Muscle layer of duodenum (tissue), 2 donors: Measurements from ENCODE around the gene WNT11.

Experiments
- H3K27ac ChIP-seq: one replicate; pipeline ENCODE4 v1.7.0; 2013; ENCODE audit warnings: mild to moderate bottlenecking, low read length
- H3K27me3 ChIP-seq: one replicate; pipeline ENCODE4 v1.7.0; 2013; ENCODE audit warnings: low read depth, mild to moderate bottlenecking, control low read depth, low read length
- H3K36me3 ChIP-seq, 2 donors: one replicate each; pipeline ENCODE4 v1.7.0; 2013; ENCODE audit warnings: low read length in 2 of 2, control low read depth in 1 of 2, mild to moderate bottlenecking in 1 of 2; ENCODE audit not compliant: insufficient read depth in 2 of 2, control insufficient read depth in 1 of 2
- H3K4me1 ChIP-seq, 2 donors: one replicate each; pipeline ENCODE4 v1.7.0; 2013; ENCODE audit warnings: low read length in 2 of 2, mild to moderate bottlenecking in 2 of 2, control low read depth in 1 of 2, moderate library complexity in 1 of 2; ENCODE audit not compliant: insufficient read depth in 2 of 2, control insufficient read depth in 1 of 2
- H3K4me3 ChIP-seq, 2 donors: one replicate each; pipeline ENCODE4 v1.7.0; 2013; ENCODE audit warnings: low read length in 2 of 2, low read depth in 1 of 2, mild to moderate bottlenecking in 1 of 2
- H3K9me3 ChIP-seq, 2 donors: one replicate each; pipeline ENCODE4 v1.7.0; 2013; ENCODE audit warnings: low read length in 2 of 2, control low read depth in 1 of 2, mild to moderate bottlenecking in 1 of 2; ENCODE audit not compliant: control insufficient read depth in 1 of 2
- donor health status: healthy.

WNT11 gene

DNA sequence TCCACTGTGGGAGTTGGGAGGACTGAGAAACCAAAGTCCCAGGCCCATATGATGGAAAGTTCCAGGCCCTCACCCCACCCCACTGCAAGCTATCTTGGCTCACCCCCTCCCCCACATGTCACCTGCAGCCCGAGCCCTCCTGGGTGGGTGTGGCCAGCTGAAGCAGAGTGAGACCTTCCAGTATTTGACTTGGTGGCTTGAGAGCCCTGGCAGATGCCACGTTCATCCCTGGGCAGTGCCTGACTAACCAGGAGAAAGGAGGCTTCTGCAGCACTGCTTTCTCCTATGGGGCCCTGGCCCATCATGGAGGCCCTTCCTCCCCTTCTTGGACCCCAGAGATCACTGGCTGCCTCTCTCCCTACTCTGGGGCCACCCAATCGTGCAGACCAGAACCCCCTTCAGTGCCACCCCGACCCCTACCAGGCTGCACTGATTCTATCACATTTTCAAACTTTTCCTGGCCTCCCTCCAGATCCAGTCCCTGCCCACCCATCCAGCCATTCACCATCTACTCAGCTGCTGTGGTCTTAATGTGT is 38.1 kb upstream of the WNT11 start:
- H3K4me1 ChIP-seq: no peaks in the 10 kb centered on the region
- no peaks in the 10 kb centered on the region for H3K36me3 ChIP-seq
- H3K27ac ChIP-seq: no peak overlapping the region
- H3K4me3 ChIP-seq: no peak overlapping the region
- no peaks in the 10 kb centered on the region for H3K9me3 ChIP-seq
- no peaks in the 10 kb centered on the region for H3K27me3 ChIP-seq

DNA sequence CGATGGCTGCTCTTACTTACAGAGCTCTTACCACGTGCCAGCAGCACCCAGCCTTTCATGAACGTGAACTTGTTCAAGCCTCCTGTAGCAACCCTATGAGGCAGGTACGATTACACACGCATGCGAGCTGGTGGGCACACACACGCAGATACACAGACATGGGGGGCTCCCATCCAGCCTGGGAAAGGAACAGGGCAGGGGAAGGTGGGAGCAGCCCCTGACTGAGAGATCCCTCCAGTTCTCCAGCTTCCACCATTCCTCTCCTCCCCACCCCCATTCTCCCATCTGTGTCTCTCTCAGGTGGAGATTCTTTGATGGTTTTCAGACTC is 37.6 kb upstream of the WNT11 start:
- no peaks in the 10 kb centered on the region for H3K4me1 ChIP-seq

DNA sequence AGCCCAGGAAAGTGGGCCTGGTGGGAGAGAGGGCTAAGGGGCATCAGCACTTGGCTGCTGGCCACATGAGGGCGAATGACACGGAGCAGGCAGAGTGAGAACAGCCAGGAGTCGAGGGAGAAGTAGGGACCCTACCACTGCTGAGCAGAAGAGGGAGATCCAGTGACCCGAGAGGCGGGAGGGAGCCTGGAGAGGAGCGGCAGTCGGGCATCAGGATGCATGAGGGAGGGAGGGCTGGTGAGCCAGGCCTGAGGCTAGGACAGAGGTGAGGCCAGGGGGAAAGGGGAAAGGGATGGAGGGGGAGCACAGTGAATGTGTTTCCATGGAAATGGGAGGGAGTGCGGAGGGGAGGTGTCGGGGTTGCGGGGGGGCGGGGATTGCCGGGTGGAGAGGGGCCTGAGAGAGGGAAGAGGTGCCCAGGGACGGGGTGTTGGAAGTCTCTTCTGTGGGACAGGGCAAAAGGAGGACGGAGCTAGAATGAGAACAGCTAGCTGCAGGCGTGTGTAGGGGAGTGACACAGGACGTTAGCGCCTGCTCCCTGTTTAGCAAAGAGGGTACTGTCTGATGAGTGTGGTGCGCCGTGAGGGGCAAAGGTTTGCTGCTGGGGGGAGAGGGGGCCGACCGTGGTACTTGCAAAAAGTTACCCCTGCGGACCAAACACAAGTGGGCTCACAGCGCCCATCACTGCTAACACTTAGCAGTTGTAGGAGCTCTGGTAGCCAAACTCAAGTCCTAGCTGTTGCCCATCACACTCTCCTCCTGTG is 37.1 kb upstream of the WNT11 start:
- no peaks in the 10 kb centered on the region for H3K27me3 ChIP-seq
- no peaks in the 10 kb centered on the region for H3K36me3 ChIP-seq

More for the DNA sequence above, 37.6 kb upstream of the WNT11 start:
- Histone ChIP-seq H3K27me3 (no peaks in the 10 kb centered on the region), H3K36me3 (no peaks in the 10 kb centered on the region), H3K27ac (no peak overlapping the region), H3K4me3 (no peak overlapping the region), H3K9me3 (no peaks in the 10 kb centered on the region)

DNA sequence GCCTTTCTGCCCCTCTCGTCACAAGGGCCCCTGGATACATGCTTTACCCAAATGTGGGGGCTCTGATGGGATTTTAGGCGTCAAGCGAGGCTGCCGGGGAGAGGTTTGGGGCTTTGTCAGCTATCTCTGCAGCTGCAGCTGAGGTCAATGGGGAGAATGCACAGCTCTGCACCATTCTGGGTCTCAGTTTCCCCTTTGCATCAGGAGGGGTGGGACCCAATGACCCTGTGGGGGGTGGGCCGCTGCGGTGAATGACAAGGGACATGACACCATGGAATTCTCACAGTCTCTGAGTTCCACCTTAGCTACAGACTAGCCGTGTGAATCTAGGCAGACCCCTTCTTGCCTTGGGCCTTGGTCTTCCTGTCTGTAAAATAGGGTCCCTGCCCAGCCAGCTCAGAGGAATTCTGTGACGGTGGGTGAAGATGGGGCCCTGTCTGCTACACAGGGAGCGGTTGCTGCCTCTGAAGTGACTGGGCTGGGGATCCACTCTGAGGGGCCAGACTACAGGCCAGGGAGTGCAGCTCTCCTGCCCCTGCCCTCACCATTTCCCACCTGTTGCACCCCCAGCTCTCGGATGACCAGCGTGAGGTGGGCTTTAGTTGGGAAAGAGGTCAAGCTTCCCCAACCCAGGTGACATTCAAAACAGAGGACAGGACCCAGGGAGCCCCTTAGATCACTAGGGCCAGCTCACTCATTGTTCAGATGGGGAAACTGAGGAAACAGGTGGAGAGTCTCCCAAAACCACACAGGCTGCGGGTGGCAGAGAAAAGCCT is 35.9 kb upstream of the WNT11 start:
- Histone ChIP-seq H3K4me1 (no peaks in the 10 kb centered on the region), H3K27me3 (no peaks in the 10 kb centered on the region), H3K27ac (no peak overlapping the region), H3K9me3 (no peaks in the 10 kb centered on the region), H3K36me3 (no peaks in the 10 kb centered on the region), H3K4me3 (no peak overlapping the region)

More for the DNA sequence above, 37.1 kb upstream of the WNT11 start:
- Histone ChIP-seq H3K9me3 (no peaks in the 10 kb centered on the region), H3K4me3 (no peak overlapping the region), H3K27ac (no peak overlapping the region), H3K4me1 (no peaks in the 10 kb centered on the region)

DNA sequence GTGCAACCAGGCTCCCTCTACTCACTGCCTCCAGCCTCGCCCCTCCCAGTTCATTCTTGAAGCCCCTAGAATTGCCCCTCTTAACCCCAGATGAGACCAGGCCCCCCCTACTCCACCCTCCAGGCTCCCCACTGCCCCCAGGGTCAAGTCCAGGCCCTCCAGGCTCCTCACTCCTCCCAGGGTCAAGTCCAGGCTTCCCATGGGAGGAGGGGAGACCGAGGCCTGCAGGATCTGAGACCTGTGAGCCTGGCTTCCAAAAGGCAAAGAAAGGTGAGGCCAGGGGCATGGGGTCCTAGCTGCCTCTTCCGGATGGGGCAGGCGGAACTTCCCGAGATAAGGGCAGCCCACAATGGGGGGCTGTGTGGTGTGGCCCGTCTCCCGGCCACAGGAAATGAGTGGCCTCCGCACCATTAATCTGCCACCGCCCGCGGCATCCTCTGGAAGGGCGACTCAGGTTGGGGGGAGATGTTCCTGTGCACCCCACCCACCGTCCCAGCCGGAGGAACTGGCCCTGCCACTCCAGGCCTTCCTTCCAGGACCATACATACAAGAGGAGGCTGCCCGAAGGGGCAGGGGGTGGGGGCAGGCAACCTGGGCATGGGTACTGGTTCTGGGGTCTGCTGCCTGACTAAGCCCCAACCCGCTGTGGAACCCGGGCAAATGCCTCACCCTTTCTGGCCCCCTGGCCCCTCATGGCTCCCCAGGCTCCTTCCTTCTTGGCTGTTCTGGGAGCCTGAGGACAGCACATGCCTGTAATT is 35.1 kb upstream of the WNT11 start:
- H3K27me3 ChIP-seq: no peaks in the 10 kb centered on the region
- H3K36me3 ChIP-seq: no peaks in the 10 kb centered on the region
- H3K9me3 ChIP-seq: no peaks in the 10 kb centered on the region
- H3K27ac ChIP-seq: no peak overlapping the region
- H3K4me1 ChIP-seq: no peaks in the 10 kb centered on the region
- no peak overlapping the region for H3K4me3 ChIP-seq

DNA sequence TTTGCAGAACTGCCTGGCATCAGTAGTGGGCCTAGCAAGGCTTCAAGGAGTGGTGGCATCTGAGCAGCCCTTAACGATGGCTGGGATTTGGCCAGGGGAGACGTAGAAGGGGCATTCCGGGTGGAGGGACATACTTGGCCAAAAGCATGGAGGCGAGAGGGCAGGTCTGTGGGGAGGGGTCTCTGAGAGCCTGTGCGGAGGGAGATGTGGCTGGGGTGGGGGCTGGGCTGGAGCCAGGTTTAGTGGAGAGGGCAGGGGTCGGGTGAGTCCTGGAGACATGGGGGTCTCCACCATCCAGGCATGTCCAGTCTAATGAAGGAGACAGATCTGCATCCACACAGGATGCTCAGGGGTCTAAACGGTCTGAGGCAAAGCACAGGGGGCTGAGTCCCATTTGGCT is 34.4 kb upstream of the WNT11 start:
- no peaks in the 10 kb centered on the region for H3K9me3 ChIP-seq
- no peaks in the 10 kb centered on the region for H3K4me1 ChIP-seq
- H3K27ac ChIP-seq: no peak overlapping the region
- no peaks in the 10 kb centered on the region for H3K27me3 ChIP-seq
- H3K4me3 ChIP-seq: no peak overlapping the region
- no peaks in the 10 kb centered on the region for H3K36me3 ChIP-seq

DNA sequence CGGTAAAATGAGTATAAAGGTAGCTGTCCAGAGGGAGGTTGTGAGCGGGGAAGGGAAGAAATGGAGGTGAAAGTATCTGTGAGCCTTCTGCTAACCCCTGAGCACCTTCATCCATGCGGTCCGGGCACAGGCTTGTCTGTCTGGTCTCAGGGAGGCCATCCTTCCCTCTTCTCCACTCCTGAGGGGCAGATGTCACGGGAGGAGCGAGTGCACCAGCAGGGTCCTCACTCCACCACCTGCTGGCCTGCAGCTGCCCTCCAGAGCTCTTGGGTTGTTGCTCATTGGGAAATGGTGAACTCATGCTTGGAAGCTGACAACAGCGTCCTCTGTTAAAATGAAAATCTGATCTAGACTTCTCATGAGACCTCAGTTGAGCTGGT is 33.8 kb upstream of the WNT11 start:
- no peaks in the 10 kb centered on the region for H3K4me1 ChIP-seq
- no peak overlapping the region for H3K27ac ChIP-seq
- H3K36me3 ChIP-seq: no peaks in the 10 kb centered on the region
- H3K27me3 ChIP-seq: no peaks in the 10 kb centered on the region
- no peak overlapping the region for H3K4me3 ChIP-seq
- H3K9me3 ChIP-seq: no peaks in the 10 kb centered on the region

DNA sequence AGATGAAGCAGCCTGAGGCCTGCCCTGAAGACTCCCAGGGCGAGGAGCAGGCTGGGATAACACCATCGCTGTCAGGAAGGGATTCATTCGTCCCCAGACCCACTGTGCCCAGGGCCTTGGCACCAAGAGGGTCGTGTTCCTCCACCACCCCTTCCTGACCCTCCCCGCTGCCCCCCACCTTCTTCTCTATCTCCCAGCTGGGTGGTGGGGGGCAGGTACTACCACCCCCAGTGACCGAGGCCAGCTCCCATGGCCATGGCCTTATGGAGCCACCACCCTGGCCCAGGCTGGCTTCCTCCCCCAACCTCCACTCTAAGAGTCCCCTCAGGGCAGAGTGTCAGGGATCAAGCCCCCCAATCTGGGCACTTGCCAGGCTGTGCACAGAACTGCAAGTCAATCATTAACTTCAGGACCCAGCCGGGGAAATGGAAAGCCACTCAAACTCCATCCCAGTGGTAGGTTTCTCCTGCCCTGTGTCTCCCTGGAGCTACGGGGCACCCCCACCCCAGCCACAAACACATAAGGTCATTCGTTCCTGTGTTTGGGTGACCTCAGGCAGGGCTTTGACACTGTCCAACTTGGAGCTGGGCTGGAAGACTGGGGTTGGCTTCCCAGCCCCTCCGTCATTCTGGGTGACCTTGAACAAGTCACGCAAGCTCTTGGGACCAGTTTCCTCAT is 33.3 kb upstream of the WNT11 start:
- Histone ChIP-seq H3K36me3 (no peaks in the 10 kb centered on the region), H3K27ac (no peak overlapping the region), H3K27me3 (no peaks in the 10 kb centered on the region), H3K4me1 (peaks cover 0 to 2% of the 10 kb centered on the region in 2 donors), H3K9me3 (no peaks in the 10 kb centered on the region), H3K4me3 (no peak overlapping the region)

DNA sequence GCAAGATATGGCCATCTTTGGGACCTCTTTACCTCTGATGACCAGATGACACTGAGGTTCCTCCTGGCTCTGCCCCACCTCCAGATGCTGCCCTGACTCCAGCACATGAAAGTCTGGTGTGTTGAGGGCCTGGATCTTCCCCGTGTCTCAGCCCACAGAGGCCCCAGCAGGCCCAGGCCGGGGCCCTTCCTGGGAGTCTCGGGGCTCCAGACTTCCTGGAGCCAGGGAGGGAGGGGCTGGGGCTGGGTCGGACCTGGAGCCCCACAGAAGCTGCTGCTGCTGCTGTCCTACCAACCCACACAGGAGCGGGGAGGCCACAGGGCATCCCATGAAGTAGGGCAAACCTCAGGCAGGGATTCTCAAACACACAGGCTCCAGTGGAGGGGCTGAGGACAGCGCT is 32.2 kb upstream of the WNT11 start:
- Histone ChIP-seq H3K4me1 (peaks cover 0 to 7% of the 10 kb centered on the region in 2 donors), H3K27me3 (no peaks in the 10 kb centered on the region), H3K9me3 (no peaks in the 10 kb centered on the region), H3K36me3 (no peaks in the 10 kb centered on the region), H3K4me3 (no peak overlapping the region), H3K27ac (no peak overlapping the region)

DNA sequence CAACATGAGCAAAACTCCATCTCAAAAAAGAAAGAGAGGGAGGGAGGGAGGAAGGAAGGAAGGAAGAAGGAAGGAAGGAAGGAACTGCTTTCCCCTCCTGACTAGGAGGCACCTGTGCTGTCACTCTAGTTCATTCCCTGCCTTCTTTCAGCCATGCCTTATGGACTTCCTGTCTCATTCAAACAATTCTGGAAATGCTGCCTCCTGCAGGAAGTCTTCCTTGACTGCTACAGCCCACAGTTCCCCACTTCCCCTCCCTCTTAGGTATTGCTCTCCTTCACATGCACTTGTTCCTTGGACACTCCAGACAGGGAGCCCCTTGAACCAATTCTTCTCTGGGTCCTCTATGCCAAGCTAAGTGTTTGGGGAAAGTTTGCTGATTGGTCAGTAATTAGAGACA is 31.6 kb upstream of the WNT11 start:
- no peaks in the 10 kb centered on the region for H3K27me3 ChIP-seq
- no peak overlapping the region for H3K4me3 ChIP-seq
- H3K4me1 ChIP-seq: peaks cover 0 to 7% of the 10 kb centered on the region in 2 donors
- no peak overlapping the region for H3K27ac ChIP-seq
- no peaks in the 10 kb centered on the region for H3K9me3 ChIP-seq
- no peaks in the 10 kb centered on the region for H3K36me3 ChIP-seq
